ENCODE data around the gene MRPL20.
A peak's percentile ranks its signal among the peaks of the same experiment; 100 is the strongest.
"Not testable (repeated sequence)": the region's sequence is repeated elsewhere in the genome, so short reads cannot be mapped to it uniquely, and the experiment has no call there.

MRPL20 gene

GRCh38 chr1:1425753-1426495 lies 18.8 kb upstream of the MRPL20 start:
- no peak for DNase-seq

GRCh38 chr1:1425426-1425752 lies 18.3 kb upstream of the MRPL20 start:
- no peak for DNase-seq

- no peak for DNase-seq
Observed at GRCh38 chr1:1424707-1425106, 17.6 kb upstream of the MRPL20 start.

- DNase-seq, result no peak
Observed at GRCh38 chr1:1423245-1423597, 16.1 kb upstream of the MRPL20 start.

- DNase-seq, result peak; percentile 49
Observed at GRCh38 chr1:1422465-1423244, 15.6 kb upstream of the MRPL20 start.

- DNase-seq, result no peak
Observed at GRCh38 chr1:1421907-1422464, 14.9 kb upstream of the MRPL20 start.

GRCh38 chr1:1421147-1421906 lies 14.2 kb upstream of the MRPL20 start, which contains the start of gene ANKRD65:
Gene ANKRD65, minus strand, starts transcription at chr1:1421276. Its CDS starts 271 bp downstream, at chr1:1421005.
- no peak for DNase-seq

- DNase-seq, result no peak
Observed at GRCh38 chr1:1420654-1421141, 13.6 kb upstream of the MRPL20 start.

- DNase-seq, result no peak
Observed at GRCh38 chr1:1419813-1420653, 12.9 kb upstream of the MRPL20 start.

- DNase-seq, result no peak
Observed at GRCh38 chr1:1419363-1419812, 12.3 kb upstream of the MRPL20 start.

- DNase-seq, result no peak
Observed at GRCh38 chr1:1418464-1419362, 11.6 kb upstream of the MRPL20 start.

GRCh38 chr1:1417825-1418463 lies 10.9 kb upstream of the MRPL20 start:
- not testable (repeated sequence) for DNase-seq

GRCh38 chr1:1417396-1417795 lies 10.3 kb upstream of the MRPL20 start:
- DNase-seq, result not testable (repeated sequence)

GRCh38 chr1:1415751-1416150 lies 8.7 kb upstream of the MRPL20 start:
- DNase-seq, result no peak

- peak; percentile 26 for DNase-seq
Observed at GRCh38 chr1:1412311-1412902, 5.3 kb upstream of the MRPL20 start.

GRCh38 chr1:1411626-1412025 lies 4.5 kb upstream of the MRPL20 start:
- DNase-seq, result no peak

GRCh38 chr1:1410238-1410637 lies 3.1 kb upstream of the MRPL20 start:
- DNase-seq, result not testable (repeated sequence)

- DNase-seq, result peak; percentile 24
Observed at GRCh38 chr1:1407636-1408318, 684 bp upstream of the MRPL20 start.
